ENCODE results near the gene COL16A1.
"Not testable (repeated sequence)": the region's sequence is repeated elsewhere in the genome, so short reads cannot be mapped to it uniquely, and the experiment has no call there.

The COL16A1 gene

GRCh38 chr1:31732751-31733289, 29.0 kb upstream of the COL16A1 start:
- no peak for DNase-seq (ENCODE audit: low spot score)

- DNase-seq (ENCODE audit: low spot score) = no peak
Measured at GRCh38 chr1:31732343-31732742, 28.5 kb upstream of the COL16A1 start.

GRCh38 chr1:31731049-31731565, 27.3 kb upstream of the COL16A1 start:
- DNase-seq (ENCODE audit: low spot score) = no peak

GRCh38 chr1:31730336-31731048, 26.7 kb upstream of the COL16A1 start:
- DNase-seq (ENCODE audit: low spot score) = no peak

GRCh38 chr1:31727849-31728248, 24.0 kb upstream of the COL16A1 start:
- DNase-seq (ENCODE audit: low spot score) = no peak

GRCh38 chr1:31727195-31727594, 23.4 kb upstream of the COL16A1 start:
- no peak for DNase-seq (ENCODE audit: low spot score)

- no peak for DNase-seq (ENCODE audit: low spot score)
Measured at GRCh38 chr1:31726715-31727114, 22.9 kb upstream of the COL16A1 start.

GRCh38 chr1:31725777-31726535, 22.1 kb upstream of the COL16A1 start:
- DNase-seq (ENCODE audit: low spot score) = no peak

GRCh38 chr1:31725134-31725533, 21.3 kb upstream of the COL16A1 start:
- no peak for DNase-seq (ENCODE audit: low spot score)

GRCh38 chr1:31723828-31724359, 20.1 kb upstream of the COL16A1 start:
- DNase-seq (ENCODE audit: low spot score) = peak; percentile 79

GRCh38 chr1:31718327-31718897, 14.6 kb upstream of the COL16A1 start:
- no peak for DNase-seq (ENCODE audit: low spot score)

GRCh38 chr1:31717341-31717740, 13.5 kb upstream of the COL16A1 start:
- no peak for DNase-seq (ENCODE audit: low spot score)

GRCh38 chr1:31715873-31716220, 12.0 kb upstream of the COL16A1 start:
- no peak for DNase-seq (ENCODE audit: low spot score)

- DNase-seq (ENCODE audit: low spot score) = peak; percentile 94
Measured at GRCh38 chr1:31715087-31715872, 11.5 kb upstream of the COL16A1 start.

GRCh38 chr1:31714442-31715086, 10.7 kb upstream of the COL16A1 start:
- DNase-seq (ENCODE audit: low spot score) = peak; percentile 77

- DNase-seq (ENCODE audit: low spot score) = peak; percentile 80
Measured at GRCh38 chr1:31712630-31713029, 8.8 kb upstream of the COL16A1 start.

GRCh38 chr1:31712068-31712467, 8.3 kb upstream of the COL16A1 start:
- no peak for DNase-seq (ENCODE audit: low spot score)

- DNase-seq (ENCODE audit: low spot score) = no peak
Measured at GRCh38 chr1:31708324-31708723, 4.5 kb upstream of the COL16A1 start.

GRCh38 chr1:31707711-31708110, 3.9 kb upstream of the COL16A1 start:
- DNase-seq (ENCODE audit: low spot score) = peak; percentile 49

GRCh38 chr1:31707059-31707600, 3.3 kb upstream of the COL16A1 start:
- DNase-seq (ENCODE audit: low spot score) = not testable (repeated sequence)
